Esophagus squamous epithelium (tissue), 4 donors: ENCODE results near the gene GAS7.

Experiments used
- CTCF ChIP-seq, 6 experiments: fragments of 450-650 bp in 4 of 6; fragments of 200-600 bp in 2 of 6; sonication (generic) in 2 of 6; IDR thresholded peaks; one replicate each; pipeline ENCODE4 v1.5.1; 2016 to 2019; ENCODE audit warnings: antibody characterized with exemption in 6 of 6, mild to moderate bottlenecking in 4 of 6, moderate library complexity in 4 of 6
- POLR2A ChIP-seq, 4 donors: fragments of 450-650 bp; IDR thresholded peaks; one replicate each; pipeline ENCODE4 v1.6.1; 2017; ENCODE audit warnings: antibody characterized with exemption in 4 of 4, mild to moderate bottlenecking in 4 of 4, moderate library complexity in 3 of 4

DNA sequence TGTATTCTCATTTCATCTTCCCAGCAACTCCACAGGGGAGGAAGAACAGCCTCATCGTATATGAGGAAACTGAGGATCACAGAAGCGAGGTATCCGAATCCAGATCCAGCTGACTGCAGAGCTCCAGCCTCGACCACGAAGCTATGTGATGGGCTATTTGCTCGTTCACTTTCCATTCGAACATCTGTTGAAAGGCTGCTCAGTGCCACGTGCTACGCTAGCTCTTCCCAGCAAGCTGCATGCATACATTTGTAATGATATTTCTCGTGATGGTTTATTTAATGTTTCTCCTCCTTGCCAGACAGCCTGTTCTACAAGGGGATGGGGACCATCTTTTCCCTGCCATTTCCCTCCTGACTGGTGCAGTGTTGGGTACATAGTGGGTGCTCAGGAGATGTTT, 244.9 kb downstream of the GAS7 start:
- TF ChIP-seq CTCF (IDR thresholded peaks at IDR 0.05) = no peak
- no peak for TF ChIP-seq POLR2A (IDR thresholded peaks at IDR 0.05)
